Testis (tissue), 2 donors: ENCODE data around the gene NTN4.

Experiments
- CTCF ChIP-seq, 3 experiments: fragments of 450-650 bp in 2 of 3; fragments of 200-600 bp in 1 of 3; sonication (generic) in 1 of 3; IDR thresholded peaks; one replicate each; pipeline ENCODE4 v1.5.1; 2016 to 2019; ENCODE audit warnings: antibody characterized with exemption in 3 of 3, mild to moderate bottlenecking in 2 of 3, moderate library complexity in 1 of 3
- POLR2A ChIP-seq: fragments of 450-650 bp; IDR thresholded peaks from one replicate; pipeline ENCODE4 v1.6.1; 2017; ENCODE audit warnings: antibody characterized with exemption, mild to moderate bottlenecking, moderate library complexity

- TF ChIP-seq CTCF (IDR thresholded peaks at IDR 0.05) (no peak), POLR2A (no peak)
Observed at GRCh38 chr12:95796225-95796981, 5.8 kb upstream of the NTN4 start.
